GM23338 (cell line): Measurements from ENCODE around the gene NPHS1.

ENCODE experiments used
- CREB1 ChIP-seq: fragments of 250-450 bp; sonication (Bioruptor Pico); IDR thresholded peaks from 2 replicates; pipeline ENCODE4 v1.5.0; 2020; ENCODE audit warnings: low read depth, mild to moderate bottlenecking, moderate library complexity
- EZH2 ChIP-seq: fragments of 200-600 bp; sonication (generic); IDR thresholded peaks from one replicate; pipeline ENCODE4 v1.8.0; 2017; ENCODE audit warnings: antibody characterized with exemption, mild to moderate bottlenecking, low read depth; ENCODE audit not compliant: unreplicated experiment
- EZH2phosphoT487 ChIP-seq: fragments of 200-600 bp; sonication (generic); IDR thresholded peaks from one replicate; pipeline ENCODE4 v1.8.1; 2018; ENCODE audit warnings: antibody characterized with exemption; ENCODE audit not compliant: unreplicated experiment
- JUNB ChIP-seq: IDR thresholded peaks from one replicate; pipeline ENCODE4 v1.6.1; 2016; ENCODE audit warnings: antibody characterized with exemption; ENCODE audit not compliant: unreplicated experiment
- POLR2AphosphoS5 ChIP-seq: IDR thresholded peaks from 2 replicates; pipeline ENCODE4 v1.6.1; 2016; ENCODE audit warnings: antibody characterized with exemption, low read depth
- STAT1 ChIP-seq: IDR thresholded peaks from one replicate; pipeline ENCODE4 v1.6.1; 2016; ENCODE audit warnings: antibody characterized with exemption; ENCODE audit not compliant: unreplicated experiment
- ZNF331 ChIP-seq: fragments of 250-450 bp; sonication (Bioruptor Pico); IDR thresholded peaks from 2 replicates; pipeline ENCODE4 v1.5.0; 2020; ENCODE audit warnings: low read depth, mild to moderate bottlenecking, moderate library complexity
- TF ChIP-seq, protein P1 (sequence below): IDR thresholded peaks from one replicate; pipeline ENCODE4 v1.6.1; 2018; ENCODE audit warnings: antibody characterized with exemption; ENCODE audit not compliant: unreplicated experiment
- TF ChIP-seq, protein P2 (sequence below), 2 experiments: fragments of 200-600 bp in 1 of 2; sonication (generic) in 1 of 2; conservative IDR thresholded peaks; 2 replicates each; pipeline versions ENCODE4 v1.5.1 to v1.6.1; 2016 to 2017; ENCODE audit warnings: antibody characterized with exemption in 2 of 2, low read depth in 2 of 2, mild to moderate bottlenecking in 2 of 2, moderate library complexity in 1 of 2

DNA sequence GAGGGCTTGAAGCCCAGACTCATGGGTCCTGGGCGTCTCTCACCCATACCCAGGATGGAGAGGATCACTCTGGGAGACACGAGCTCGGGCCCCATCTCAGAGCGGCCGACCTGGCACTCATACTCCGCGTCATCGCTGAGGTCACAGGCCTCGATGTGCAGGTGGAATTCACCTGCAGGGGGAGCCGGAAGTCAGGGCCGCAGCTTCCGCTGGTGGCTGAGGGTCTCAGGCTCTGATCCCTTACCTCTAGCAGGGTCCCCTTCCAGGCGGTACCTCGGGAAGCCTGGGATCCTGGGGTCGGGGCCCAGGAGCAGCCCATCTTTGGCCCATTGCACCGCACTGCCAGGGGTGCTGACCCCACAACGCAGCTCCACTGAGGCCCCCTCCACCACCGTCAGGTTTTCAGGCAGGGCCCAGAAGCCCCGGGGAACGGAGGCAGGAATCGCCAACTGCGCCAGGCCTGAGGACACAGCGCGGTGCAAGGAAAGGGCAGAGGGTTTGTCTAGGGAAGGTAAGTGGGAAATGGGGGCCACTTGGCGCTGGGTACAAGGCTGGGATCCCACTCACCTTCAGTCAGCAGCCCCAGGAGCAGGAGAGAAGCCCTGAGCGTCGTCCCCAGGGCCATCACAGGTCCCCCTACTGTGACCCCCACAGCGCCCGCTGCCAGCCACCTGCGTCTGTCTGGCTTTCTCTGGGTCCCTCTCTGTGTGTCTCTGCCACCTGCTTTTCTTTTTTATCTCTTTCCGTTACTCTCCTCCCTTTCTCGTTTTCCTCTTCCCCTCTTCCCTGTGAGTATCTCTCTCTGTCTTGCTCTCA, 883 bp downstream of the NPHS1 start:
- TF ChIP-seq EZH2: no peak
- TF ChIP-seq, protein P1, sequence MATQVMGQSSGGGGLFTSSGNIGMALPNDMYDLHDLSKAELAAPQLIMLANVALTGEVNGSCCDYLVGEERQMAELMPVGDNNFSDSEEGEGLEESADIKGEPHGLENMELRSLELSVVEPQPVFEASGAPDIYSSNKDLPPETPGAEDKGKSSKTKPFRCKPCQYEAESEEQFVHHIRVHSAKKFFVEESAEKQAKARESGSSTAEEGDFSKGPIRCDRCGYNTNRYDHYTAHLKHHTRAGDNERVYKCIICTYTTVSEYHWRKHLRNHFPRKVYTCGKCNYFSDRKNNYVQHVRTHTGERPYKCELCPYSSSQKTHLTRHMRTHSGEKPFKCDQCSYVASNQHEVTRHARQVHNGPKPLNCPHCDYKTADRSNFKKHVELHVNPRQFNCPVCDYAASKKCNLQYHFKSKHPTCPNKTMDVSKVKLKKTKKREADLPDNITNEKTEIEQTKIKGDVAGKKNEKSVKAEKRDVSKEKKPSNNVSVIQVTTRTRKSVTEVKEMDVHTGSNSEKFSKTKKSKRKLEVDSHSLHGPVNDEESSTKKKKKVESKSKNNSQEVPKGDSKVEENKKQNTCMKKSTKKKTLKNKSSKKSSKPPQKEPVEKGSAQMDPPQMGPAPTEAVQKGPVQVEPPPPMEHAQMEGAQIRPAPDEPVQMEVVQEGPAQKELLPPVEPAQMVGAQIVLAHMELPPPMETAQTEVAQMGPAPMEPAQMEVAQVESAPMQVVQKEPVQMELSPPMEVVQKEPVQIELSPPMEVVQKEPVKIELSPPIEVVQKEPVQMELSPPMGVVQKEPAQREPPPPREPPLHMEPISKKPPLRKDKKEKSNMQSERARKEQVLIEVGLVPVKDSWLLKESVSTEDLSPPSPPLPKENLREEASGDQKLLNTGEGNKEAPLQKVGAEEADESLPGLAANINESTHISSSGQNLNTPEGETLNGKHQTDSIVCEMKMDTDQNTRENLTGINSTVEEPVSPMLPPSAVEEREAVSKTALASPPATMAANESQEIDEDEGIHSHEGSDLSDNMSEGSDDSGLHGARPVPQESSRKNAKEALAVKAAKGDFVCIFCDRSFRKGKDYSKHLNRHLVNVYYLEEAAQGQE: no peak
- TF ChIP-seq, protein P2, sequence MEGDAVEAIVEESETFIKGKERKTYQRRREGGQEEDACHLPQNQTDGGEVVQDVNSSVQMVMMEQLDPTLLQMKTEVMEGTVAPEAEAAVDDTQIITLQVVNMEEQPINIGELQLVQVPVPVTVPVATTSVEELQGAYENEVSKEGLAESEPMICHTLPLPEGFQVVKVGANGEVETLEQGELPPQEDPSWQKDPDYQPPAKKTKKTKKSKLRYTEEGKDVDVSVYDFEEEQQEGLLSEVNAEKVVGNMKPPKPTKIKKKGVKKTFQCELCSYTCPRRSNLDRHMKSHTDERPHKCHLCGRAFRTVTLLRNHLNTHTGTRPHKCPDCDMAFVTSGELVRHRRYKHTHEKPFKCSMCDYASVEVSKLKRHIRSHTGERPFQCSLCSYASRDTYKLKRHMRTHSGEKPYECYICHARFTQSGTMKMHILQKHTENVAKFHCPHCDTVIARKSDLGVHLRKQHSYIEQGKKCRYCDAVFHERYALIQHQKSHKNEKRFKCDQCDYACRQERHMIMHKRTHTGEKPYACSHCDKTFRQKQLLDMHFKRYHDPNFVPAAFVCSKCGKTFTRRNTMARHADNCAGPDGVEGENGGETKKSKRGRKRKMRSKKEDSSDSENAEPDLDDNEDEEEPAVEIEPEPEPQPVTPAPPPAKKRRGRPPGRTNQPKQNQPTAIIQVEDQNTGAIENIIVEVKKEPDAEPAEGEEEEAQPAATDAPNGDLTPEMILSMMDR (conservative IDR thresholded peaks at IDR 0.05; ENCODE audit: low read depth in 2 of 2): peak; percentile 61 to 78
- TF ChIP-seq POLR2AphosphoS5: peak; percentile 39; the same call in 1 of the 2 replicates
- no peak for TF ChIP-seq STAT1
- TF ChIP-seq CREB1: peak; percentile 95
- no peak for TF ChIP-seq ZNF331
- TF ChIP-seq EZH2phosphoT487: no peak
- TF ChIP-seq JUNB: no peak
